Psoas muscle (tissue), 8 donors: ENCODE results near the gene DLGAP1. TPM values are rescaled to one million over a fixed set of nuclear protein-coding genes. Genes with fewer than 3 reads are reported as not detected.
A peak's percentile ranks its signal among the peaks of the same experiment; 100 is the strongest.
"Not testable (repeated sequence)": the region's sequence is repeated elsewhere in the genome, so short reads cannot be mapped to it uniquely, and the experiment has no call there.

ENCODE experiments used
- ATAC-seq, 4 donors: fragments of 200-7000 bp; cut with Tn5 transposase; one replicate each; pipeline ENCODE4 v1.9.1; 2020; ENCODE audit warnings: moderate library complexity in 3 of 4, mild to moderate bottlenecking in 2 of 4
- DNase-seq, 2 donors: peaks; one replicate each; pipeline ENCODE4 v3.0.0-alpha.2; 2020
- H3K27ac ChIP-seq: fragments of 200-600 bp; one replicate; pipeline ENCODE4 v1.8.0; 2022
- H3K27me3 ChIP-seq, 3 donors: fragments of 200-600 bp in 1 of 3; one replicate each; pipeline versions ENCODE4 v1.6.1 to v1.8.0; 2013 to 2022; ENCODE audit warnings: low read length in 2 of 3, mild to moderate bottlenecking in 2 of 3, moderate library complexity in 1 of 3; ENCODE audit not compliant: insufficient read depth in 3 of 3
- H3K36me3 ChIP-seq, 2 donors: fragments of 200-600 bp in 1 of 2; one replicate each; pipeline versions ENCODE4 v1.6.1 to v1.8.0; 2013 to 2022; ENCODE audit warnings: low read depth in 1 of 2, mild to moderate bottlenecking in 1 of 2, moderate library complexity in 1 of 2; ENCODE audit not compliant: insufficient read depth in 1 of 2
- H3K4me1 ChIP-seq: fragments of 200-600 bp; one replicate; pipeline ENCODE4 v1.8.0; 2022
- H3K4me3 ChIP-seq: fragments of 200-600 bp; one replicate; pipeline ENCODE4 v1.8.0; 2022; ENCODE audit warnings: mild to moderate bottlenecking
- H3K9me3 ChIP-seq: fragments of 200-600 bp; one replicate; pipeline ENCODE4 v1.8.0; 2022
- WGBS, 3 donors: extraction: QIAGEN DNeasy Blood & Tissue Kit; methylation state at CpG; one replicate each; pipeline versions ENCODE4 v1.1.6 to v1.1.7; 2013; 5-methylcytosine and 5-hydroxymethylcytosine counted together
- intact Hi-C, 2 donors: fragments of 100-400 bp; cut with DNase I; formaldehyde crosslinking; loops; one replicate each; pipeline versions ENCODE4 v1.11.0 to v1.14.2; 2022
- polyA plus RNA-seq, 3 donors: library from polyadenylated mRNA; stranded (reverse); fragments of 200-250 nt; gene quantifications; one replicate each; pipeline ENCODE4 v1.2.3, GENCODE V29; 2013
- total RNA-seq, 4 donors: library from RNA; stranded (reverse); fragmentation: NEBNext Ultra II Directional in 2 of 4; extraction: Animal tissue kit (Norgen Biotek cat#: 25700) in 2 of 4; gene quantifications; one replicate each; pipeline versions ENCODE4 v1.2.1 to v1.2.4, GENCODE V29; 2021 to 2023
- TF ChIP-seq, protein P1 (sequence below): fragments of 200-600 bp; IDR thresholded peaks from one replicate; pipeline ENCODE4 v1.8.0; 2022; ENCODE audit warnings: antibody characterized with exemption
- donor health status: healthy with polysubstance abuse.
- donor health status: DM: no; HTN: no; CAD: no; lungs with moderate emphysema.
- donor health status: Bipolar disorder and iron deficiency.
- donor health status: healthy.
- donor health status: DM: yes; HTN: yes; CAD: no.
- donor health status: DM: no; HTN: no; CAD: no.
- donor health status: DM: no; HTN: no; CAD: no.
- donor health status: DM: yes; HTN: yes; CAD: no.

The DLGAP1 gene
- total and polyA plus RNA-seq, 7 donors: 0.09 to 0.26 (median 0.16) TPM; not detected in 1

DNA sequence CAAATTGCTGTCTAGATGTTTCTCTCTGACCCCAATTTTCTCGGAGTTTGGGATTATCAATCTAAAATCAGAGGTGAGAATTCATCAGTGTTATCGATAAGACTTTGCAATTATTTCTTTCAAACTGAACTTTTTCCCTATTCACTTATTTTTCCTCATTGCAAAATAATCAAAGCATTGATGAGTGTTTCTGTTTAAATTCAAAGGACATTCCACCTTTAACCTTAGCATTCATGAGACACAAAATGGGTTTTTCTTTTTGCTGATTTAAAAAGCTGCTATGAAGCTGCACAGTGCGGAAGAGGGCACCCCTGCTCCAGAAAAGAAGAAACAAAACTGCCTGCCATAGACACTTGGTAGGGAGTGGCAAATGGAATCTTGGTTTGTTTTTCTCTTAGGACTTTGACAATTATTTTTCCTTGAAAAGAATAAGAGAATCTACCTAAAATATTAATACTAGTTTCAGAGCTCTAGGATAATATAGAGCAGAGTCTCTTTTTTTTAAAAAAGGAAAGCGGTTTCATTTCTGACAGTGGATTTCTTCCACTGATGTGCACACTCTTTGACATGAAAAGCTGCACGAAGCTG, 801.8 kb downstream of the DLGAP1 start:
- no peaks in the 10 kb centered on the region for H3K27me3 ChIP-seq
- TF ChIP-seq, protein P1, sequence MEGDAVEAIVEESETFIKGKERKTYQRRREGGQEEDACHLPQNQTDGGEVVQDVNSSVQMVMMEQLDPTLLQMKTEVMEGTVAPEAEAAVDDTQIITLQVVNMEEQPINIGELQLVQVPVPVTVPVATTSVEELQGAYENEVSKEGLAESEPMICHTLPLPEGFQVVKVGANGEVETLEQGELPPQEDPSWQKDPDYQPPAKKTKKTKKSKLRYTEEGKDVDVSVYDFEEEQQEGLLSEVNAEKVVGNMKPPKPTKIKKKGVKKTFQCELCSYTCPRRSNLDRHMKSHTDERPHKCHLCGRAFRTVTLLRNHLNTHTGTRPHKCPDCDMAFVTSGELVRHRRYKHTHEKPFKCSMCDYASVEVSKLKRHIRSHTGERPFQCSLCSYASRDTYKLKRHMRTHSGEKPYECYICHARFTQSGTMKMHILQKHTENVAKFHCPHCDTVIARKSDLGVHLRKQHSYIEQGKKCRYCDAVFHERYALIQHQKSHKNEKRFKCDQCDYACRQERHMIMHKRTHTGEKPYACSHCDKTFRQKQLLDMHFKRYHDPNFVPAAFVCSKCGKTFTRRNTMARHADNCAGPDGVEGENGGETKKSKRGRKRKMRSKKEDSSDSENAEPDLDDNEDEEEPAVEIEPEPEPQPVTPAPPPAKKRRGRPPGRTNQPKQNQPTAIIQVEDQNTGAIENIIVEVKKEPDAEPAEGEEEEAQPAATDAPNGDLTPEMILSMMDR: no peak
- DNase-seq: no peak
- WGBS, 3 donors: 82 to 87% (median 85%) methylated on average over 5 of the region's 5 CpGs
- no peaks in the 10 kb centered on the region for H3K36me3 ChIP-seq
- no peaks in the 10 kb centered on the region for H3K9me3 ChIP-seq
- ATAC-seq: no peak
- no peaks in the 10 kb centered on the region for H3K4me1 ChIP-seq
- intact Hi-C loops: no loop called here
- H3K4me3 ChIP-seq: no peak overlapping the region
- peak overlapping the region; percentile 56 for H3K27ac ChIP-seq

GRCh38 chr18:3652380-3653262, 802.5 kb downstream of the DLGAP1 start:
- ATAC-seq (peak; percentile 36 to 86 (median 71)), DNase-seq (peak in 1 of 2 donors; percentile 28)
- Histone ChIP-seq H3K4me1 (no peaks in the 10 kb centered on the region), H3K9me3 (no peaks in the 10 kb centered on the region), H3K27me3 (no peaks in the 10 kb centered on the region), H3K36me3 (no peaks in the 10 kb centered on the region), H3K27ac (peak overlapping the region; percentile 56), H3K4me3 (no peak overlapping the region)
- WGBS, 3 donors: 78 to 81% (median 80%) methylated on average over 13 of the region's 13 CpGs
- TF ChIP-seq, protein P1: no peak
- intact Hi-C loops: no loop called here

- intact Hi-C loops: no loop called here
- H3K9me3 ChIP-seq: no peaks in the 10 kb centered on the region
- TF ChIP-seq, protein P1: no peak
- no peak overlapping the region for H3K27ac ChIP-seq
- ATAC-seq (no peak), DNase-seq (no peak)
- H3K27me3 ChIP-seq: no peaks in the 10 kb centered on the region
- H3K4me1 ChIP-seq: no peaks in the 10 kb centered on the region
- no peaks in the 10 kb centered on the region for H3K36me3 ChIP-seq
- whole genome bisulfite sequencing, 3 donors: 80 to 84% (median 82%) methylated on average over 9 of the region's 9 CpGs
- no peak overlapping the region for H3K4me3 ChIP-seq
Measured at GRCh38 chr18:3651266-3651665, 803.8 kb downstream of the DLGAP1 start.

DNA sequence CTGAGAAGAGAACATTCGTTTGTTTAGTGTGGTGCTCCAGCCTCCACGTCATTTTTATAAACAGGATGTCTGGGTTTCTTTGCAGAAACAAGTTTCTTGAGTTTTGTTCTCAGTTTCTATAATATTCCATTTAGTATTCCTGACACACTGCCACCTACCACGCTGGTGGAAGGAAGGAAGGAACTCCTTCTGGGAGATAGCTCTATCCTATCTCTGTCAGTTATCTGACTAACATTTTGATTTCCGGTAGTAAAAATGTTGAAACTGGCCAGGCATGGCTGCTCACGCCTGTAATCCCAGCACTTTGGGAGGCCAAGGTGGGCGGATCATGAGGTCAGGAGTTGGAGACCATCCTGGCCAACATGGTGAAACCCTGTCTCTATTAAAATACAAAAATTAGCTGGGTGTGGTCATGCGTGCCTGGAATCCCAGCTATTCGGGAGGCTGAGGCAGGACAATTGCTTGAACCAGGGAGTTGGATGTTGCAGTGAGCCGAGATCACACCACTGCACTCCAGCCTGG, 804.5 kb downstream of the DLGAP1 start:
- peak in 1 of 4 donors; percentile 31 for ATAC-seq
- WGBS, 3 donors: 61 to 71% (median 68%) methylated on average over 9 of the region's 9 CpGs
- H3K36me3 ChIP-seq, H3K27ac ChIP-seq, H3K4me1 ChIP-seq, intact Hi-C loops, H3K9me3 ChIP-seq, H3K4me3 ChIP-seq, H3K27me3 ChIP-seq: not testable (repeated sequence)
- peak in 1 of 2 donors; percentile 39 for DNase-seq
